Trophoblast cell (in vitro differentiated cells and primary cell): ENCODE results near the gene ZNF506.
"Not testable (repeated sequence)": the region's sequence is repeated elsewhere in the genome, so short reads cannot be mapped to it uniquely, and the experiment has no call there.

Experiments used
- DNase-seq, 2 donors: peaks; one replicate each; pipeline ENCODE4 v3.0.0-alpha.2; 2016
- H2AFZ ChIP-seq: 2 replicates; pipeline ENCODE4 v1.6.1; 2013; ENCODE audit warnings: low read length, moderate library complexity, mild to moderate bottlenecking; ENCODE audit not compliant: insufficient read depth, poor library complexity
- H2AK5ac ChIP-seq: 2 replicates; pipeline ENCODE4 v1.6.1; 2013; ENCODE audit warnings: mild to moderate bottlenecking, low read length
- H2BK120ac ChIP-seq: 2 replicates; pipeline ENCODE4 v1.6.1; 2013; ENCODE audit warnings: low read length, mild to moderate bottlenecking, moderate library complexity; ENCODE audit not compliant: insufficient read depth, poor library complexity
- H2BK12ac ChIP-seq: 2 replicates; pipeline ENCODE4 v1.6.1; 2013; ENCODE audit warnings: mild to moderate bottlenecking, low read length, moderate library complexity
- H2BK5ac ChIP-seq: 2 replicates; pipeline ENCODE4 v1.6.1; 2013; ENCODE audit warnings: low read length, low read depth, moderate library complexity, mild to moderate bottlenecking; ENCODE audit not compliant: poor library complexity
- H3K14ac ChIP-seq: 2 replicates; pipeline ENCODE4 v1.6.1; 2013; ENCODE audit warnings: mild to moderate bottlenecking, low read length
- H3K18ac ChIP-seq: 2 replicates; pipeline ENCODE4 v1.6.1; 2013; ENCODE audit warnings: mild to moderate bottlenecking, low read length
- H3K23ac ChIP-seq: 2 replicates; pipeline ENCODE4 v1.6.1; 2013; ENCODE audit warnings: low read length
- H3K27ac ChIP-seq: 2 replicates; pipeline ENCODE4 v1.5.1; 2013; ENCODE audit warnings: low read depth, mild to moderate bottlenecking, inconsistent platforms, low read length, moderate library complexity
- H3K27me3 ChIP-seq: 2 replicates; pipeline ENCODE4 v1.6.1; 2013; ENCODE audit warnings: inconsistent platforms, mild to moderate bottlenecking, low read length, moderate library complexity; ENCODE audit not compliant: insufficient read depth
- H3K36me3 ChIP-seq, 2 experiments: 1 replicate in 1 of 2; 2 replicates in 1 of 2; pipeline ENCODE4 v1.6.1; 2013; ENCODE audit warnings: low read length in 2 of 2, mild to moderate bottlenecking in 2 of 2, moderate library complexity in 1 of 2; ENCODE audit not compliant: insufficient read depth in 2 of 2, control insufficient read depth in 1 of 2
- H3K4ac ChIP-seq: 2 replicates; pipeline ENCODE4 v1.6.1; 2013; ENCODE audit warnings: low read depth, mild to moderate bottlenecking, low read length, moderate library complexity
- H3K4me1 ChIP-seq, 2 experiments: 1 replicate in 1 of 2; 2 replicates in 1 of 2; pipeline ENCODE4 v1.6.1; 2013; ENCODE audit warnings: low read length in 2 of 2, mild to moderate bottlenecking in 2 of 2, moderate library complexity in 1 of 2; ENCODE audit not compliant: insufficient read depth in 2 of 2, control insufficient read depth in 1 of 2
- H3K4me2 ChIP-seq: 2 replicates; pipeline ENCODE4 v1.6.1; 2013; ENCODE audit warnings: inconsistent platforms, mild to moderate bottlenecking, low read length, moderate library complexity
- H3K4me3 ChIP-seq: 2 replicates; pipeline ENCODE4 v1.5.1; 2013; ENCODE audit warnings: mild to moderate bottlenecking, low read depth, low read length, inconsistent platforms
- H3K79me1 ChIP-seq: one replicate; pipeline ENCODE4 v1.6.1; 2013; ENCODE audit warnings: low read length
- H3K79me2 ChIP-seq: 2 replicates; pipeline ENCODE4 v1.6.1; 2013; ENCODE audit warnings: low read length, mild to moderate bottlenecking; ENCODE audit not compliant: control insufficient read depth, insufficient read depth, poor library complexity
- H3K9ac ChIP-seq: 2 replicates; pipeline ENCODE4 v1.6.1; 2013; ENCODE audit warnings: mild to moderate bottlenecking, low read length
- H3K9me3 ChIP-seq: 2 replicates; pipeline ENCODE4 v1.6.1; 2013; ENCODE audit warnings: low read depth, mild to moderate bottlenecking, control low read depth, inconsistent platforms, low read length; ENCODE audit not compliant: insufficient read depth
- H4K12ac ChIP-seq: 2 replicates; pipeline ENCODE4 v1.6.1; 2013; ENCODE audit warnings: low read depth, mild to moderate bottlenecking, low read length, moderate library complexity
- H4K8ac ChIP-seq: 2 replicates; pipeline ENCODE4 v1.6.1; 2013; ENCODE audit warnings: low read depth, mild to moderate bottlenecking, low read length, moderate library complexity
- H4K91ac ChIP-seq: one replicate; pipeline ENCODE4 v1.6.1; 2013; ENCODE audit warnings: low read depth, mild to moderate bottlenecking, low read length, moderate library complexity
- WGBS: extraction: QIAGEN DNeasy Blood & Tissue Kit; methylation state at CpG from one replicate; pipeline ENCODE4 v1.1.7; 2013; ENCODE audit warnings: missing lambda C conversion rate; ENCODE audit not compliant: insufficient read length, insufficient coverage; ENCODE audit errors: extremely low coverage; 5-methylcytosine and 5-hydroxymethylcytosine counted together

ZNF506 gene

DNA sequence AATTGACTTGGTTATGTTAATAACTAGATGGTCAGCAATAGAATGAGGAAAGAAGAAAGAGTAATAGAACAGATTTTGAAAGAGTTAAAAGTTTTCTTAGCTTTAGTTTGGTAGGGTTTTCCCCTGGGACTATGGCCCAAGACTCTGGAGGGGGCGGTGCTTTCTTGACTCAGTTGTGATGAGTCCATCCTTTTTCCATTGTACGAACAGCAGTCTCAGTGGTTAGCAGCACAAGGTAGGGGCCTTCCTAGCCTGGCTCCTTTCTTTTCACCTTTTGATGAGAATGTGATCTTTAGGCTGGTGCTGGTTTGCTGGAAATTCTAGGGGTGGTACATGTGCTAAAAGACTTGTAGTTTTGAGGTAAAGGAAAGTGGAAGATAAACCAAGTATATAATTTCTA is 38.8 kb downstream of the ZNF506 start:
- DNase-seq = no peak
- no peak overlapping the region for H3K23ac ChIP-seq
- H3K79me1 ChIP-seq = no peaks in the 10 kb centered on the region
- no peak overlapping the region for H3K9ac ChIP-seq
- no peaks in the 10 kb centered on the region for H3K4me1 ChIP-seq
- no peak overlapping the region for H4K8ac ChIP-seq
- WGBS = no CpG with 5 or more reads among the region's 2 CpGs
- H2AK5ac ChIP-seq = no peak overlapping the region
- H4K91ac ChIP-seq = no peak overlapping the region
- H3K4ac ChIP-seq = no peak overlapping the region
- H2BK5ac ChIP-seq = no peak overlapping the region
- H3K14ac ChIP-seq = no peak overlapping the region
- no peaks in the 10 kb centered on the region for H3K79me2 ChIP-seq
- no peak overlapping the region for H2BK120ac ChIP-seq
- H3K27ac ChIP-seq = no peak overlapping the region
- no peaks in the 10 kb centered on the region for H3K9me3 ChIP-seq
- H4K12ac ChIP-seq = no peak overlapping the region
- peaks cover 3 to 11% of the 10 kb centered on the region in 2 experiments for H3K36me3 ChIP-seq
- no peak overlapping the region for H2BK12ac ChIP-seq
- no peak overlapping the region for H2AFZ ChIP-seq
- H3K18ac ChIP-seq = no peak overlapping the region
- H3K4me3 ChIP-seq = no peak overlapping the region
- H3K27me3 ChIP-seq = no peaks in the 10 kb centered on the region
- no peak overlapping the region for H3K4me2 ChIP-seq

DNA sequence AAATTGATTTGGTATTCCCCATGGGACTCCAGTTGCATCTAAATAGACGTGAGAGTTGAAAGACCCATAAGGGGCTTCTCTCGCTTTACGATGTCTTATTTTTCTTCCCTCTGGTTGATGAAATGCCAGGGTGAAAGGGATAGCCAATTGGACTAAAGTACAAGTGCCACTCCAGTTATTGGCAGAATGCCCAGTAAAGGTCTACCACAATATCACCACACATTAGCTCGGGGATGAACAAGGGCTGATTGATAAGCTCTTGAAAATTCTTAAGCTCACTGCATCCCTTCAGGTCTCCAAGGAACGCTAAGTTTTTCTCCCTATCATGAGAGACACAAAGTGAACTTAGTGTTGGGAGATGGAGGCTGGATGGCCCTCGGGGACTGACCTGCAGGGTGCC is 39.8 kb downstream of the ZNF506 start:
- not testable (repeated sequence) for DNase-seq, H2BK5ac ChIP-seq, H3K27ac ChIP-seq, H3K36me3 ChIP-seq, H3K4me1 ChIP-seq, H4K91ac ChIP-seq, H3K9ac ChIP-seq, H2BK12ac ChIP-seq, H4K8ac ChIP-seq, H2AK5ac ChIP-seq, H3K4me2 ChIP-seq, H4K12ac ChIP-seq, H3K4ac ChIP-seq, H3K79me1 ChIP-seq, H3K9me3 ChIP-seq, H3K79me2 ChIP-seq, H3K27me3 ChIP-seq, H3K4me3 ChIP-seq, H2AFZ ChIP-seq, H3K14ac ChIP-seq, H3K23ac ChIP-seq, H2BK120ac ChIP-seq, H3K18ac ChIP-seq
- WGBS = no CpG with 5 or more reads among the region's 6 CpGs

DNA sequence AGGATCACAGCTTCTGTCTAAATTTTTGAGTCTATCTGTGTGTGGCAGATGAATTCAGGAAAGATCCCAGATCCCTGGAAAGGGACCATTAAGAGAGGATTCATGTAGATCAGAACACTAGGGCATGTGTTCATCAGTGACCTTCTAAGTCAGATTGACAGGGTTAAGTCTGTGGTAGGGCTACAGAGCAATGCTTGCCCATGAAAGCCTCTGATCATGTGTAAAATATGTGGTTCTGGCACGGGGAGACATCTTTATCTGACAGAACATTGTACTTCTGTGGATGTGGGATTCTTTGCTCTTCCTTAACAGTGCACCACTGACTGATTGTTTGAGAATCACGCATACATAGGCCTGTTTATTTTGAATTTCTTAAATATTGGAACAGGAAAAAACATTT is 42.9 kb downstream of the ZNF506 start:
- DNase-seq = no peak
- peaks cover 3% of the 10 kb centered on the region for H3K79me2 ChIP-seq
- H2AFZ ChIP-seq = no peak overlapping the region
- no peak overlapping the region for H3K4me3 ChIP-seq
- no peak overlapping the region for H3K9ac ChIP-seq
- no peak overlapping the region for H3K18ac ChIP-seq
- no CpG with 5 or more reads among the region's 2 CpGs for WGBS
- no peak overlapping the region for H4K12ac ChIP-seq
- no peak overlapping the region for H3K4ac ChIP-seq
- H3K27ac ChIP-seq = no peak overlapping the region
- peaks cover 2 to 9% of the 10 kb centered on the region in 2 experiments for H3K4me1 ChIP-seq
- no peak overlapping the region for H2AK5ac ChIP-seq
- H2BK120ac ChIP-seq = no peak overlapping the region
- H4K91ac ChIP-seq = no peak overlapping the region
- H4K8ac ChIP-seq = no peak overlapping the region
- peaks cover 3% of the 10 kb centered on the region for H3K79me1 ChIP-seq
- no peak overlapping the region for H3K14ac ChIP-seq
- H3K36me3 ChIP-seq = no peaks in the 10 kb centered on the region
- no peak overlapping the region for H2BK12ac ChIP-seq
- H2BK5ac ChIP-seq = no peak overlapping the region
- H3K9me3 ChIP-seq = no peaks in the 10 kb centered on the region
- H3K27me3 ChIP-seq = no peaks in the 10 kb centered on the region
- no peak overlapping the region for H3K23ac ChIP-seq
- no peak overlapping the region for H3K4me2 ChIP-seq

DNA sequence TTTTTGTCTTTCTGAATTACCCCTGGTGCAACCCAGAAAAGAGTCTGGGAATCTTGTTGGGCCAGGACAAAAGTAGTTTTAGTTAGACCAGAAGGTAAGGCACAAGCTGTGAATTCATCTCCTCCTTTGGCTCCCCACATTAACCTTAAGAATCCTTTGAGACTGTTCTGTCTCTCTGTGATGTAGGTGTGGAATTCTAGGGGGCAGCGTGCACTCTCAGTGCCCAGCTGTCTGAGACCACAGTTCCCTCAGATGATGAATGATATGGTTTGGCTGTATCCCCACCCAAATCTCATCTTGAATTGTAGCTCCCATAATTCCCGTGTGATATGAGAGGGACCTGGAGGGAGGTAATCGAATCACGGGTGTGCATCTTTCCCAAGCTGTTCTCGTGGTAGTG is 43.9 kb downstream of the ZNF506 start:
- no peaks in the 10 kb centered on the region for H3K27me3 ChIP-seq
- H3K27ac ChIP-seq = no peak overlapping the region
- no peak overlapping the region for H2BK12ac ChIP-seq
- H2AFZ ChIP-seq = no peak overlapping the region
- peaks cover 2 to 9% of the 10 kb centered on the region in 2 experiments for H3K4me1 ChIP-seq
- no peak for DNase-seq
- no peaks in the 10 kb centered on the region for H3K36me3 ChIP-seq
- no peaks in the 10 kb centered on the region for H3K9me3 ChIP-seq
- H3K4ac ChIP-seq = no peak overlapping the region
- H2AK5ac ChIP-seq = no peak overlapping the region
- peaks cover 3% of the 10 kb centered on the region for H3K79me2 ChIP-seq
- H3K14ac ChIP-seq = no peak overlapping the region
- H2BK120ac ChIP-seq = no peak overlapping the region
- H3K79me1 ChIP-seq = peaks cover 3% of the 10 kb centered on the region
- WGBS = no CpG with 5 or more reads among the region's 5 CpGs
- no peak overlapping the region for H4K8ac ChIP-seq
- H3K4me3 ChIP-seq = no peak overlapping the region
- no peak overlapping the region for H3K9ac ChIP-seq
- H3K23ac ChIP-seq = no peak overlapping the region
- no peak overlapping the region for H4K91ac ChIP-seq
- H2BK5ac ChIP-seq = no peak overlapping the region
- peak overlapping the region; percentile 62 for H3K4me2 ChIP-seq
- no peak overlapping the region for H4K12ac ChIP-seq
- no peak overlapping the region for H3K18ac ChIP-seq
